Mesenchymal stem cell (in vitro differentiated cells and primary cell): Measurements from ENCODE around the gene KLRC1. TPM values are rescaled to one million over a fixed set of nuclear protein-coding genes. Genes with fewer than 3 reads are reported as not detected.

ENCODE experiments used
- DNase-seq: peaks from one replicate; pipeline ENCODE4 v3.0.0-alpha.2; 2013
- H2AFZ ChIP-seq: one replicate; pipeline ENCODE4 v1.6.1; 2013; ENCODE audit warnings: low read depth, mild to moderate bottlenecking, control low read depth, inconsistent platforms, low read length, moderate library complexity
- H2AK5ac ChIP-seq: 2 replicates; pipeline ENCODE4 v1.6.1; 2013; ENCODE audit warnings: low read length, moderate library complexity, mild to moderate bottlenecking, inconsistent platforms; ENCODE audit not compliant: severe bottlenecking
- H2BK120ac ChIP-seq: one replicate; pipeline ENCODE4 v1.6.1; 2013; ENCODE audit warnings: low read depth, mild to moderate bottlenecking, inconsistent platforms, low read length, moderate library complexity
- H2BK12ac ChIP-seq, 2 experiments: one replicate each; pipeline ENCODE4 v1.6.1; 2013; ENCODE audit warnings: inconsistent platforms in 2 of 2, low read length in 2 of 2, mild to moderate bottlenecking in 2 of 2, moderate library complexity in 2 of 2, control low read depth in 1 of 2
- H2BK15ac ChIP-seq: one replicate; pipeline ENCODE4 v1.6.1; 2013; ENCODE audit warnings: mild to moderate bottlenecking, low read depth, inconsistent platforms; ENCODE audit not compliant: poor library complexity, severe bottlenecking
- H2BK5ac ChIP-seq: 2 replicates; pipeline ENCODE4 v1.6.1; 2013; ENCODE audit warnings: low read depth, mild to moderate bottlenecking, low read length, control low read depth, inconsistent platforms; ENCODE audit not compliant: poor library complexity, severe bottlenecking
- H3K14ac ChIP-seq, 2 experiments: one replicate each; pipeline ENCODE4 v1.6.1; 2013; ENCODE audit warnings: inconsistent platforms in 2 of 2, low read length in 2 of 2, control low read depth in 1 of 2, mild to moderate bottlenecking in 1 of 2, moderate library complexity in 1 of 2
- H3K18ac ChIP-seq, 2 experiments: one replicate each; pipeline ENCODE4 v1.6.1; 2013; ENCODE audit warnings: inconsistent platforms in 2 of 2, low read length in 2 of 2, control low read depth in 1 of 2, low read depth in 1 of 2, mild to moderate bottlenecking in 1 of 2
- H3K23ac ChIP-seq, 2 experiments: one replicate each; pipeline ENCODE4 v1.6.1; 2013; ENCODE audit warnings: inconsistent platforms in 2 of 2, low read length in 2 of 2, mild to moderate bottlenecking in 2 of 2, moderate library complexity in 2 of 2, control low read depth in 1 of 2
- H3K27ac ChIP-seq: 2 replicates; pipeline ENCODE4 v1.5.1; 2013; ENCODE audit warnings: mild to moderate bottlenecking, moderate library complexity, low read length, control low read depth, inconsistent platforms; ENCODE audit not compliant: poor library complexity, severe bottlenecking
- H3K27me3 ChIP-seq, 2 experiments: 2 replicates each; pipeline versions ENCODE4 v1.6.1 to v1.7.0; 2013; ENCODE audit warnings: low read length in 2 of 2, mild to moderate bottlenecking in 2 of 2, moderate library complexity in 2 of 2, control low read depth in 1 of 2, inconsistent platforms in 1 of 2; ENCODE audit not compliant: control insufficient read depth in 1 of 2, insufficient read depth in 1 of 2
- H3K36me3 ChIP-seq, 2 experiments: 2 replicates each; pipeline versions ENCODE4 v1.6.1 to v1.7.0; 2013; ENCODE audit warnings: low read length in 2 of 2, control low read depth in 1 of 2, inconsistent platforms in 1 of 2, low read depth in 1 of 2, mild to moderate bottlenecking in 1 of 2; ENCODE audit not compliant: insufficient read depth in 2 of 2, control insufficient read depth in 1 of 2
- H3K4ac ChIP-seq, 2 experiments: one replicate each; pipeline ENCODE4 v1.6.1; 2013; ENCODE audit warnings: inconsistent platforms in 2 of 2, low read length in 2 of 2, mild to moderate bottlenecking in 2 of 2, moderate library complexity in 2 of 2, control low read depth in 1 of 2, low read depth in 1 of 2
- H3K4me1 ChIP-seq: 2 replicates; pipeline ENCODE4 v1.6.1; 2013; ENCODE audit warnings: low read depth, low read length, control low read depth; ENCODE audit not compliant: control insufficient read depth, insufficient read depth
- H3K4me2 ChIP-seq: 2 replicates; pipeline ENCODE4 v1.6.1; 2013; ENCODE audit warnings: low read length, mild to moderate bottlenecking, inconsistent platforms; ENCODE audit not compliant: poor library complexity, severe bottlenecking
- H3K4me3 ChIP-seq, 2 experiments: 2 replicates each; pipeline versions ENCODE4 v1.5.1 to v1.7.0; 2013; ENCODE audit warnings: low read length in 2 of 2, mild to moderate bottlenecking in 2 of 2, control low read depth in 1 of 2, low read depth in 1 of 2; ENCODE audit not compliant: insufficient read depth in 1 of 2
- H3K79me1 ChIP-seq: replicated peaks from 2 replicates; pipeline ENCODE4 v1.6.1; 2013; ENCODE audit warnings: mild to moderate bottlenecking, control low read depth, low read length, inconsistent platforms; ENCODE audit not compliant: poor library complexity, severe bottlenecking
- H3K9ac ChIP-seq: 2 replicates; pipeline ENCODE4 v1.7.0; 2013; ENCODE audit warnings: mild to moderate bottlenecking, low read length, moderate library complexity
- H3K9me3 ChIP-seq: 2 replicates; pipeline ENCODE4 v1.7.0; 2013; ENCODE audit warnings: mild to moderate bottlenecking, low read length; ENCODE audit not compliant: control insufficient read depth
- H4K8ac ChIP-seq: one replicate; pipeline ENCODE4 v1.6.1; 2013; ENCODE audit warnings: inconsistent platforms, mild to moderate bottlenecking, low read length, moderate library complexity
- H4K91ac ChIP-seq: one replicate; pipeline ENCODE4 v1.6.1; 2013; ENCODE audit warnings: mild to moderate bottlenecking, low read length, inconsistent platforms
- WGBS: methylation state at CpG from one replicate; pipeline ENCODE4 v1.1.7; 2013; ENCODE audit warnings: mixed read lengths; 5-methylcytosine and 5-hydroxymethylcytosine counted together
- polyA plus RNA-seq, 2 experiments: library from polyadenylated mRNA; stranded (reverse); fragments of 200-250 nt; gene quantifications; one replicate each; pipeline ENCODE4 v1.2.3, GENCODE V29; 2013

Gene KLRC1
- not detected for polyA plus RNA-seq (2013, experiment 1 of 2)
- polyA plus RNA-seq (2013, experiment 2 of 2), result not detected

- Histone ChIP-seq H2BK12ac (no peak within 1 kb of the TSS), H3K23ac (no peak within 1 kb of the TSS), H4K91ac (no peak within 1 kb of the TSS), H3K9me3 (peaks cover 37% of the 10 kb centered on the region), H3K27me3 (no peaks in the 10 kb centered on the region), H3K4me1 (peaks cover 2% of the 10 kb centered on the region), H3K4ac (no peak within 1 kb of the TSS), H3K14ac (no peak within 1 kb of the TSS), H4K8ac (no peak within 1 kb of the TSS), H3K18ac (no peak within 1 kb of the TSS), H2BK120ac (no peak within 1 kb of the TSS), H2BK15ac (no peak within 1 kb of the TSS), H3K9ac (no peak within 1 kb of the TSS), H3K36me3 (no peaks in the 10 kb centered on the region), H3K79me1 (no peaks in the 10 kb centered on the region), H2AFZ (peak within 1 kb of the TSS; percentile 8), H3K4me2 (no peak within 1 kb of the TSS), H3K27ac (no peak within 1 kb of the TSS), H2AK5ac (no peak within 1 kb of the TSS), H3K4me3 (no peak within 1 kb of the TSS), H2BK5ac (no peak within 1 kb of the TSS)
- DNase-seq, result no peak
- 83% methylated on average over 1 of the region's 2 CpGs for WGBS
These were observed at the start of gene KLRC1 for GRCh38 chr12:10453156-10453555. TSS of gene KLRC1 (minus strand) at chr12:10453377. CDS start at chr12:10451156, 2,221 bp downstream.

- H3K18ac ChIP-seq, result no peak overlapping the region
- no peak overlapping the region for H2BK12ac ChIP-seq
- no peak overlapping the region for H2AFZ ChIP-seq
- no peak overlapping the region for H2BK15ac ChIP-seq
- H4K8ac ChIP-seq, result no peak overlapping the region
- no peak overlapping the region for H4K91ac ChIP-seq
- no peaks in the 10 kb centered on the region for H3K36me3 ChIP-seq
- H2BK120ac ChIP-seq, result no peak overlapping the region
- H3K4ac ChIP-seq, result no peak overlapping the region
- H3K27me3 ChIP-seq, result no peaks in the 10 kb centered on the region
- peak; percentile 14 for DNase-seq
- H3K79me1 ChIP-seq, result no peaks in the 10 kb centered on the region
- no peak overlapping the region for H3K4me2 ChIP-seq
- H3K14ac ChIP-seq, result no peak overlapping the region
- H3K4me1 ChIP-seq, result peaks cover 1% of the 10 kb centered on the region
- H3K9me3 ChIP-seq, result peaks cover 8% of the 10 kb centered on the region
- H2AK5ac ChIP-seq, result no peak overlapping the region
- no peak overlapping the region for H3K4me3 ChIP-seq
- H3K27ac ChIP-seq, result no peak overlapping the region
- H3K23ac ChIP-seq, result no peak overlapping the region
- 25% methylated on average over 2 of the region's 3 CpGs for WGBS
- H3K9ac ChIP-seq, result peak overlapping the region; percentile 63
- no peak overlapping the region for H2BK5ac ChIP-seq
These were observed 47.9 kb upstream of the KLRC1 start for GRCh38 chr12:10501030-10501429.

GRCh38 chr12:10498042-10498441 is 44.9 kb upstream of the KLRC1 start:
- DNase-seq, result no peak
- WGBS, result 41% methylated on average over 1 of the region's 1 CpG
- H2BK120ac ChIP-seq, result no peak overlapping the region

DNA sequence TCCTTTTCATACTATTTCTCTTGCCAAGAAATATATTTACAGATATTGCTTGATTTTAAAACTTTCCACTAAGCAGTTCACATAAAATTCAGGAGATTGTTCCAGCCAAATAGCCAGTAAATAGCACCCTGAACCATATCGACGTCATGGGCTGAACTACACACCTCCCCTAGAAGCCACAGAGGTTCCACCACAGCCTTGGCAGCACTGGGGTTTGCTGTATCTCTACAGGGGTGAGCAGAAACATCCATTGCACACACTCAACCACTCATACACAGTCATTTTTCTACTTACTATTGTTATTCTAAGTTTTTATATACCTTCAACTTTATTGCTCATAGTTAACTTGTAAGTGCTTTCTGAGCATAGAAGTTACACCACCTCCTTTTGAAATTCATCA is 44.4 kb upstream of the KLRC1 start:
- DNase-seq, result no peak
- Histone ChIP-seq H3K79me1 (no peaks in the 10 kb centered on the region), H3K18ac (no peak overlapping the region), H3K4me2 (no peak overlapping the region), H2AFZ (peak overlapping the region; percentile 27), H2BK120ac (no peak overlapping the region), H4K8ac (no peak overlapping the region), H3K14ac (no peak overlapping the region), H2BK5ac (no peak overlapping the region), H4K91ac (no peak overlapping the region), H3K27ac (no peak overlapping the region), H3K27me3 (no peaks in the 10 kb centered on the region), H3K4ac (no peak overlapping the region), H3K4me3 (no peak overlapping the region), H2AK5ac (no peak overlapping the region), H3K36me3 (no peaks in the 10 kb centered on the region), H3K23ac (no peak overlapping the region), H3K4me1 (peaks cover 1% of the 10 kb centered on the region), H3K9ac (no peak overlapping the region), H3K9me3 (peaks cover 3% of the 10 kb centered on the region), H2BK12ac (no peak overlapping the region), H2BK15ac (no peak overlapping the region)
- WGBS, result 90% methylated on average over 2 of the region's 2 CpGs

More at GRCh38 chr12:10498042-10498441, 44.9 kb upstream of the KLRC1 start:
- Histone ChIP-seq H4K8ac (no peak overlapping the region), H3K14ac (no peak overlapping the region), H2AK5ac (no peak overlapping the region), H2BK15ac (no peak overlapping the region), H3K36me3 (no peaks in the 10 kb centered on the region), H3K79me1 (no peaks in the 10 kb centered on the region), H3K9me3 (peaks cover 7% of the 10 kb centered on the region), H2AFZ (no peak overlapping the region), H3K9ac (no peak overlapping the region), H2BK5ac (no peak overlapping the region), H3K18ac (no peak overlapping the region), H2BK12ac (no peak overlapping the region), H3K23ac (no peak overlapping the region), H3K27ac (no peak overlapping the region), H3K4me1 (peaks cover 1% of the 10 kb centered on the region), H3K4me3 (no peak overlapping the region), H3K27me3 (no peaks in the 10 kb centered on the region), H3K4me2 (no peak overlapping the region), H4K91ac (no peak overlapping the region), H3K4ac (no peak overlapping the region)
